GM21360 (cell line): ENCODE results near the gene TICAM1.
"Not testable (repeated sequence)": the region's sequence is repeated elsewhere in the genome, so short reads cannot be mapped to it uniquely, and the experiment has no call there.

Experiments used
- ATAC-seq: cut with Tn5 transposase; IDR thresholded peaks from one replicate; pipeline ENCODE4 v1.9.1; 2021; ENCODE audit warnings: mild to moderate bottlenecking, moderate library complexity; ENCODE audit not compliant: unreplicated experiment

TICAM1 gene

GRCh38 chr19:4845975-4846374 lies 14.5 kb upstream of the TICAM1 start:
- not testable (repeated sequence) for ATAC-seq

DNA sequence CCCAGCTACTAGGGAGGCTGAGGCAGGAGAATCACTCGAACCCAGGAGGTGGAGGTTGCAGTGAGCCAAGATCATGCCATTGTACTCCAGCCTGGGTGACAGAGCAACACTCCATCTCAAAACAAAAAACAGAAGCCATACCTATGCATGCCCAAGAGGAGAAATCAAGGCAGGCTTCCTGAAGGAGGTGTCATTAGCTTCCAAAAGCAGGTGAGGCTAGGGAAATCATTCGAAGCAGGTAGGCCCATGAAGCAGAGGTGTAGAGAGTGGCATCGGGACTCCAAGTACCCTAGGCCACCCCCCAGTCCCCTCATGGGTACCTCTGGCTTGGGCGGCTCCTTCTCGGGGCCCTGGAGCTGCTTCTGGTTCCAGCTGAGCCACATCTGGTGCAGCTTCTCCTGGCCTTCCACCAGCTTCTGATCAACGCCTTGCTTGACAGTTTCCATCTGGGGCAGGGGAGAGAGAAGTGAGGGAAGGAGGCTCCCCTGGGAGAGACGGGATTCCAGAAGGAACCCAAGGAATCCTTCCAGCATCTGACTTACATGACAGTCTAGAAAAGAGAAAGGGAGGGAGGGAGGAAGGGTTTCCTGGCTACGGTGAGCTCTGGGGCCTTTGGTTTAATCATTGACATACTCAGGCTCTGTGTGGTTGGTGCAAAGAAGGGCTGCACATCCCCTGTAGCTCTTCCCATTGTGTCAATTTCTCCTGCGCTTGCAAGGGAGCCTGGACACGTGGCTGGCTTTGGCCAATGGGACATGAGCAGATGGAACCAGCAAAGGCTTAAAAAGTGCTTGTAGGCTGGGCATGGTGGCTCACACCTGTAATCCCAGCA lies 13.1 kb upstream of the TICAM1 start:
- ATAC-seq = no peak

- ATAC-seq = no peak
Measured at GRCh38 chr19:4843647-4843965, 12.1 kb upstream of the TICAM1 start.

DNA sequence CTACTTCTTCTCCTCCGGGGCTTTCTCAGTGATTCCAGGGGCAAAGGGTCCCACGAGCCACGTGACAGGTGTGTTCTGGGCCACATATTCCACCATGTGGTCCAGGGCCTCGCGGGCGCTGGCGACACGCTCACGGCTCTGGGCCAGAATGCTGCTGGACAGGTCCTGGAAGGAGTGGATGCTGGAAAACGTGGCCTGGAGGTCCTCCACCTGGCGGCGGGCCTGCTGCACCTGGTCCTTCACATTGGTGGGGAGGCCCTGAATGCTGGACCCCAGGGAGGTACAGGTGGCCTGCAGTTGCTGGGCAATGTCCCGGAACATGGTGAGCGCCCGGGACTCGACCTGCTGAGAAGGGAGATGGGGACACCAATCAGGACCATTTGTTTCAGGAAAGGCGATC lies 7.7 kb upstream of the TICAM1 start:
- ATAC-seq = no peak

GRCh38 chr19:4832776-4833175 lies 1.3 kb upstream of the TICAM1 start:
- ATAC-seq = no peak

DNA sequence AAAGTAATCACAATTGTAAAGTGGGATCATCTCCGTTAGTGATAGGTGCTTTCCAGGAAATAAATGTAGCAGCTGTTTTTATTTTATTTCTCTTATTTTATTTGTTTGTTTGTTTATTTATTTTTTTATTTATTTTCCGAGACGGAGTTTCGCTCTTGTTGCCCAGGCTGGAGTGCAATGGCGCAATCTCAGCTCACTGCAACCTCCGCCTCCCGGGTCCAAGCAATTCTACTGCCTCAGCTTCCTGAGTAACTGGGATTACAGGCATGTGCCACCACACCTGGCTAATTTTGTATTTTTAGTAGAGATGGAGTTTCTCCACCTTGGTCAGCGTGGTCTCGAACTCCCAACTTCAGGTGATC lies 448 bp upstream of the TICAM1 start:
- ATAC-seq = not testable (repeated sequence)

DNA sequence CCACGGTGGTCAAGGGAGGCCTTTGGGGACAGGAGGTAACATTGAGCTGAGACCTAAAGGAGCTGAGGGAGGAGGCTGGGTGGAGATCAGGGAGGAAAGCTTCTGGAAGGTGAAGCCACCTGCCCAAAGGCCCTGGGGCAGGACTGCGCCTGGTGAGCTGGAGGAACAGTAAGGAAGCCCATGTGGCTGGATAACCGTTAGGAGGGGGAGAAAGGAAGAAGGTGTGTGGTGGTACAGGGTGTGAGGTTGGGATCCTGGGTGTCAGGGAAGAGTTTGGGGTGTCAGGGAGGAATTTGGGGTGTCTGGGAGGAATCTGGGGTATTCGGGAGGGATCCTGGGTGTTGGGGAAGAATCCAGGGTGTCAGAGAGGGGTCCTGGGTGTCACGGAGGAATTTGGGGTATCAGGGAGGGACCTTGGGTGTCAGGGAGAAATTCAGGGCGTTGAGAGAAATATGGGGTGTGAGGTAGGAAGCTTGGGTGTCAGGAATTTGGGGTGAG lies 695 bp downstream of the TICAM1 start:
- no peak for ATAC-seq

DNA sequence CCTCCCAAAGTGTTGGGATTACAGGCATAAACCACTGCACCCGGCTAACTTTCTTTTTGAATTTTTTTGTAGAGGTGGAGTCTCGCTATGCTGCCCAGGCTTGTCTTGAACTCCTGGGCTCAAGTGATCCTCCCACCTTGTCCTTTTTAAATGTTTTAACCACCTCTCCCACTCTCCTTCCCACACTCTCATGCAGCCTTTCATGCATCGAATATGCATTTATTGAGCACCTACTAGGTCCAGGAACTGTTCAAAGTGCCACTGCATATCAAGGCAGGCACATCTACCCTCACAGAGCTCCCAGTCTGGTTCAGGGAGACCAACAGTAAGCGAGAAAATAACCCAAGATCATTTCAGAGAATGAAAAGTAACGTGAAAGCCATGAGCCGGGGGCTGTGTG lies 1.2 kb downstream of the TICAM1 start:
- no peak for ATAC-seq

GRCh38 chr19:4829001-4829712 lies 2.4 kb downstream of the TICAM1 start:
- no peak for ATAC-seq

GRCh38 chr19:4823577-4823976 lies 7.9 kb downstream of the TICAM1 start:
- ATAC-seq = no peak

DNA sequence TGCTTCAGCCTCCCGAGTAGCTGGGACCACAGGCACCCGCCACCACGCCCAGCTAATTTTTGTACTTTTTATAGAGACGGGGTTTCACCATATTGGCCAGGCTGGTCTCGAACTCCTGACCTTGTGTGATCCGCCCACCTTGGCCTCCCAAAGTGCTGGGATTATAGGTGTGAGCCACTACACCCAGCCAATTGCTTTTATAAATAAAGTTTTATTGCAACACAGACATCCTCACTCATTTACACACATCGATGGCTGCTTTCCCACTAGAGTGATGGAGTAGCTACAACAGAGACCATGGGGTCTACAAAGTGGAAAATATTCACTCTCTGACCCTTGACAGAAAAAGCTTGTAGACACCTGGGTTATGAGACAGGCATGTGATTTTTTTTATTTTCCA lies 9.2 kb downstream of the TICAM1 start:
- ATAC-seq = not testable (repeated sequence)

DNA sequence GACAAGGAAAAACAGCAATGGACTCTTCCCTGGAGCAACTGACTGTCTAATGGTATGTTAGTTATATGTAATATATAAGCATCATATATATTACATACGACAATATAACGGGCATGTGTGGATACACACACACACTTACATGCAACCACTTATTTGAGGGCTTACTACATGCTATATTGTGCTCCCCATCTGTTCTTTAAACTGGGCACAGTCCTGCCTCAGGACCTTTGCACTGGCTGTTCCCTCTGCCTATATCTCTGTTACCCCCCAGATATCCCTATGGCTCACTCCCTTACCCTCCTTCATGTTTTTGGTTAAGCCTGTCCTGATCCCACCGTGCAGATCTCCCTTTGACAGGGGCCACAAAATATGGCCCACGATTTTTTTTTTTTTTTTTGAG lies 10.2 kb downstream of the TICAM1 start:
- no peak for ATAC-seq

DNA sequence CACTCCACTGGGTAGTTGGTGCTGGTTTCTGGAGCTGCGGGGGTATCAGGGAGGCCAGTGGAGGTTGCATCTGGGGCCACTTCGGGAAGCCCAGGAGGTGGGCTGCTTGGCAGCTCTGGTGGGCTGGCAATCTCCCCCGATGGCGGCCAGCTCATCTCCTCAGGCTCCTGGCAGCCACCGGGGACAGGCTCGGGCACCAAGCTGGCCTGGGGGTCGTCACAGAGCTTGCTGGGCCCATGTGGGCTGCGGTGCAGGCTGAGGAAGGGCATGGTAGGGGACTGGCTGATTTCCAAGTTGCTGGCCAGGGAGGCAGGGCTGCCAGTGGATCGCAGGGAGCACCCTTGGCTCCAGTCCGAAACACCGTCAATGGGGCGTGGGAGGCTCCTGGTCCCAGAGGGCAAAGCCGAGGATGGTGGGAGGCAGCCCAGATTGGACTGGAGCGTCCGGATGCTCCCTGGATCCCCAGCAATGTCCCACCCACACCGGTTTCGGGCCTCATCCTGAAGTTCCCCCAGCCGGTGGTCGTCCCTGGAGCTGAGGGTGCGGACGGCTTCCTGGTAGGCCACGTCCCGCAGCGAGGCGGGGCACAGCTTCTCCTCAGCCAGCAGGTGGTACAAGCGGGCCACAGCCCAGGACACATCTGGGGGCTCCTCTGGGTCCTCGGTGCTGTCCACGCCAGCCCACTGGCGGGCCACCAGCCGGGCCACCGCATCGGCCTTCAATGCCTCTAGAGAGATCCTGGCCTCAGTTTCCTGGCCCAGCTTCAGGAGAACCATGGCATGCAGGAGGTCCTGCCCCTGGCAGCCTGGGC lies 13.8 kb downstream of the TICAM1 start:
- ATAC-seq = no peak

DNA sequence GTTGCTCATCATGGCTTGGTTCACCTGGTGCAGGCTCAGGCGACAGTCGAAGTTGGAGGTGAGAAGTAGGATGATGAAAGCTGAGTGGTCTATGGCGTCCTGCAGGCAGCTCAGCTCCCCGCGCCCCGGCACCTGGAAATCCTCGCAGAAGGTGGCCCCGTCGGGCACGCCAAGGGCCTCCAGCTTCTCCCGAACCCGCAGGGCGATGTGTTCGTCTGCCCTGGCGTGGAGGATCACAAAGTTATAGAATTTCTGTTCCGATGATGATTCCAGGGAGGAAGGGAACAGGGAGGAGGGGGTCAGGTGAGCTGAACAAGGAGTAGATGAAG lies 14.6 kb downstream of the TICAM1 start:
- ATAC-seq = no peak

DNA sequence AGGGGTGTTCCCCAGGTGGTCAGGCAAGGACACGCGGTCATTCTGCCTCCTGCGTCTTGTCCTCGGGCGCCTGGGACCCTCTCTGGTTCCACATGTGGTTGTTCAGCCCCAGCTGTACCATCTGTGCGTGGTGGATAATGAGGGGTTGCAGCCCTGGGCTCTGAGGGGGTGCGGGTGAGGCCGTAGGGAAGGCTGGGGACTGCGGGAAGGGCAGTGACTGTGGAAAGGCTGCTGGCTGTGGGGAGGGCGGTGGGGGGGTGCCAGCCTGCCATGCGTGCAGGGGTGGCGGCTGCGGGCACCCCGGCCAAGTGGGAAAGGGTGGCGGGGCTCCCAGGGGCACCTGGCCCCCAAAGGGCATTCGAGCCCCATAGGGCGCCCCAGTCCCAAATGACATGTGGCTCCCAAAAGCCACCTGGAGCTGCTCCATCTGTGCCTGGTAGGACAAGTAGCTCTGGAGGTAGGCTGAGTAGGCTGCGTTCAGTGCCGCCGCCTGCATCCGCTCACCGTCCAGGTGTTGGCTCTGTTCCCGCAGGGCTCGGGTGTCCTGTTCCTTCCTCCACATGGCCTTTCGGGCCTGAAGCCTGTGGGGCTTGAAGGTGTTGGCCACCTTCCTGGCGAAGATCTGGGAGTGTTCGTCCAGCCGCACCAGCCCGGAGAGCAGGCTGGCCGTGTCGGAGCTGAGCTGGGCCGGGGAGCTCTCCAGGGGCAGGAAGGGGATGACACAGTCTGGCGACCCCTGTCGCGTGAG lies 15.1 kb downstream of the TICAM1 start:
- no peak for ATAC-seq

DNA sequence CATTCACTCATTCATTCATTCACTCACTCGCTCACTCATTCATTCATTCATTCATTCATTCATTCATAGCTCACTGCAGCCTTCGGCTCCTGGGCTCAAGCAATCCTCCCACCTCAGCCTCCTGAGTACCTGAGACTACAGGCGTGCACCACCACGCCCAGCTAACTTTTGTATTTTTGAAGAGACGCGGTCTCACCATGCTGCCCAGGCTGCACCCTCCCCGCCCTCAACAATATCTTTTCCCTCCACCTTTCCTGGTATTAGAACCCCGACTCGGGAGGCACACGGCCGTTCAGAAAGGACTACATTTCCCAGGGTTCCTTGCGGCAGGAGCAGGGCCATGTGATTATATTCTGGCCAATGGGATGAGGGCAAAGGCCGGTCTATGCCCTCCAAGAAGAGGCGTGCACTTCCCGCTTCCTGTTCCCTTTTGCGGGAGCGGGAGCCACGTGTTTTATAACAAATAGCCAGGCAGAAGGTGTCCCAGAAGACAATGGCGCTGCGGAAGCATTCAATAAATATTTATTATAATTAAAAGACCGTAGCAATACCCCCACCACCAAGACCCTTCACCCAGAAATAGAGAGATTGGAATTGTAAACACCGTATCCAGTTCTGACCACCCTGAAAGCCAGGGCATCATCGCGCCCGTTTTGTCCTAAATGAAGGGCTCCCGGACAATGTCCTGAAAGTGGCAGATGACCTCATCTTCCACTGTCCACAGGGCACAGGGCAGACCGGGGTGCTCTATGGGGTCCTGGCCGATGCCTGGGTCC lies 15.9 kb downstream of the TICAM1 start:
- no peak for ATAC-seq

GRCh38 chr19:4814625-4815425 lies 16.7 kb downstream of the TICAM1 start:
- no peak for ATAC-seq

DNA sequence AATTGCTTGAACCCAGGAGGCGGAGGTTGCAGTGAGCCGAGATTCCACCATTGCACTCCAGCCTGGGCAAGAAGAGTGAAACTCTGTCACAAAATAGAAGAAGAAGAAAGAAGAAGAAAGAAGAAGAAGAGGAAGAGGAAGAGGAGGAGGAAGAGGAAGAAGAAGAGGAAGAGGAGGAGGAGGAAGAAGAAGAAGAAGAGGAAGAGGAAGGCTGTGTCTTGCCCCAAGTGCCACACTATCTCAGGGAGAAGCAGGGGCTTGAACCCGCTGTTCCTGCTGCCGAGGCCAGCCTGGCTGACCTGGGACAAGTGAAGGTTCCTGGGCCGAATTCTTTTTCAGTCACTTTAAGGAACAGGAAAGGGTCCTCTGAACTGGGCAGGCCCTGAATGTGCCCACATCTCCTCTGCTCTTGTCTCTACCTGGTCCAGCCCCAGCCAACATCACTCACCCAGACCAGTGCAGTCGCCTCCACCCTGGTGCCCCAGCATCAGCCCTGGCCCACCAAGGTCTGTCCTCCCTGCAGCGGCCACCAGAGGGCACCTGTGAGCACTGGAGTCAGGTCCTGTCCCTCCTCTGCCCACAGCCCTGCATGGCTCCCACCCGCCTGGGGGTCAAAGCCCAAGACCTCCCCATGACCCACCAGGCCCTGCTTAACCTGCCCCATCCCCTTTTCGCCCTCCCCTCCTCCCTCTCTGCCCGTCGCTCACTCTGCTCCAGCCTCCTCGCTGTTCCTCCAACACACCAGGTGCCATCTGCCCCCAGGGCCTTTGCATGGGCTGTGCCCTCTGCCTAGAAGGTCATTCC lies 20.0 kb downstream of the TICAM1 start:
- no peak for ATAC-seq

DNA sequence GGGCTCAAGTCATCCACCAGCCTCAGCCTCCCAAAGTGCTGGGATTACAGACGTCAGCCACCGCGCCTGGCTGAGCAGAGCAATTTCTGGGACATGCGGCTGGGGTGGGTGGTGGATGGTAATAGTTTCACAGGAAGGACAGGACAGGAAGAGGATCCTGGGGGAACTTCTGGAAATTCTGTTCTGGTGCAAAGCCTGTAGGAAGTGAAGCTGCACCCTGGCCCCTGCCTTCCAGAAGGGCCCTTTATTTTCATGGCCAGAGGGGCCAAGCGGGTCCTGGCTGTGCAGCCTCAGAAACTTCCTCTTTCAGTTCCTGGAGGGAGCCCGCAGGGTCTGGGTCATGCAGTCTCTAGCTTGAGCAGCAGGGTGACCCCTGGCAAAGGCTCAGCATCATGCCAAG lies 24.3 kb downstream of the TICAM1 start:
- ATAC-seq = no peak
